Activated T-cell treated with anti-CD3 and anti-CD28 coated beads, Interleukin-2, amount 50 U/mL, for 24 hours (primary cell): ENCODE results near the gene EVPL.
"Not testable (repeated sequence)": the region's sequence is repeated elsewhere in the genome, so short reads cannot be mapped to it uniquely, and the experiment has no call there.

ENCODE experiments used
- DNase-seq: peaks from one replicate; pipeline ENCODE4 v3.0.0-alpha.2; 2020
- H3K27ac Mint-ChIP-seq: 2 replicates; pipeline ENCODE4 v1.8.0; 2020; ENCODE audit warnings: mild to moderate bottlenecking, mixed read lengths
- H3K27me3 Mint-ChIP-seq: 2 replicates; pipeline ENCODE4 v1.8.0; 2020; ENCODE audit warnings: mixed read lengths
- H3K36me3 Mint-ChIP-seq: 2 replicates; pipeline ENCODE4 v1.8.0; 2020; ENCODE audit warnings: low read depth, mixed read lengths
- H3K4me1 Mint-ChIP-seq: 2 replicates; pipeline ENCODE4 v1.8.0; 2020; ENCODE audit warnings: low read depth, mixed read lengths
- H3K4me3 Mint-ChIP-seq: 2 replicates; pipeline ENCODE4 v1.8.0; 2020; ENCODE audit warnings: mild to moderate bottlenecking, moderate library complexity, mixed read lengths
- H3K9me3 Mint-ChIP-seq: 2 replicates; pipeline ENCODE4 v1.8.0; 2020; ENCODE audit warnings: mixed read lengths

The EVPL gene

GRCh38 chr17:75981019-75981615 lies 46.0 kb downstream of the EVPL start:
- H3K4me3 Mint-ChIP-seq: peak overlapping the region; percentile 97
- no peak for DNase-seq
- no peaks in the 10 kb centered on the region for H3K9me3 Mint-ChIP-seq
- peaks cover 29% of the 10 kb centered on the region for H3K36me3 Mint-ChIP-seq
- peaks cover 38% of the 10 kb centered on the region for H3K4me1 Mint-ChIP-seq
- no peaks in the 10 kb centered on the region for H3K27me3 Mint-ChIP-seq
- peak overlapping the region; percentile 99 for H3K27ac Mint-ChIP-seq

DNA sequence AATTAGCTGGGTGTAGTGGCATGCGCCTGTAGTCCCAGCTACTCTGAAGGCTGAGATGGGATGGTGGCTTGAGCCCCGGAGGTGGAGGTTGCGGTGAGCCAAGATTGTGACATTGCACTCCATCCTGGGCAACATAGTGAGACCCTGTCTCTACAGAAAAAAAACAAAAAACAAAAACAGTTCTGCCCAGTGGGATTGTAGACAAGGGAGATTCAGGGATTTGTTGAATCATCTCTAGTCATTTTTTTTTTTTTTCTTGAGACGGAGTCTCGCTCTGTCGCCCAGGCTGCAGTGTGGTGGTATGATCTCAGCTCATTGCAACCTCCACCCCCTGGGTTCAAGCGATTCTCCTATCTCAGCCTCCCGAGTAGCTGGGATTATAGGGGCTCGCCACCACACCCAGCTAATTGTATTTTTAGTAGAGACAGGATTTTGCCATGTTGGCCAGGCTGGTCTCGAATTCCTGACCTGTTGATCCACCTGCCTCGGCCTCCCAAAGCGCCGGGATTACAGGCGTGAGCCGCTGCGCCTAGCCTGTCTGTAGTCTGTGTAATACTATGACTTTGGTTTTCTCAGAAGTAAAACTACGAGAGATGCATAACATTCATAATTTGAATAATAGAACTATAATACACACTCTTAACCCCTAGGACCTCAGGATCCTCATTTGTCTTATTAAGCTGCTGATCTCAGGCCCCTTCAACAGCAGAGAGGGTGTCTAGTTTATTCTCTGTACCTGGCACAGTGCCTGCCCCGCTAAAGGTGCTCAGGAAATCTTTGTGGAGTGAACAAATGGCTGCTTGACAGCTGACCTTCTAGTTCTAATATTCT lies 46.7 kb downstream of the EVPL start:
- peaks cover 29% of the 10 kb centered on the region for H3K36me3 Mint-ChIP-seq
- no peaks in the 10 kb centered on the region for H3K9me3 Mint-ChIP-seq
- peak overlapping the region; percentile 99 for H3K27ac Mint-ChIP-seq
- no peak for DNase-seq
- no peaks in the 10 kb centered on the region for H3K27me3 Mint-ChIP-seq
- H3K4me3 Mint-ChIP-seq: peak overlapping the region; percentile 97
- peaks cover 45% of the 10 kb centered on the region for H3K4me1 Mint-ChIP-seq

DNA sequence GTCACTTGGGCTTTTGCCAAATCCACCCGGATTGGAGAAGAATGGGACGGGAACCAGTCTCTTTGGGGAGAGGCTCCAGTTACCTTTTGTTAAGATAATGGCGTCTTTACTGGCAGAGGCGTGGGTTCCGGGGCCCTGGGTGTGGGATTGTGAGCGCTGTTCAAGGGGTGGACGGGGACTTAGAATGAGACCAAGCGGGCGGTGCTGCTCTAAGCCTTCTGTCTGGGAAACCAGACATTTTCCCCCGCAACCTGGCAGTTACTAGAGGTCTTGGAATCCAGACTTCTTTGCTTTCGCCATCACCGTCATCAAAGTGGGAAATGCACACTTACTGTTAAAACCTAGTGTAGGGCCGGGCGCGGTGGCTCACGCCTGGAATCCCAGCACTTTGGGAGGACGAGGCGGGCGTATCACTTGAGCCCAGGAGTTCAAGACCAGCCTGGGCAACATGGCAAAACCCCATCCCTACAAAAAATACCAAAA lies 47.4 kb downstream of the EVPL start:
- DNase-seq: no peak
- no peaks in the 10 kb centered on the region for H3K9me3 Mint-ChIP-seq
- no peaks in the 10 kb centered on the region for H3K27me3 Mint-ChIP-seq
- H3K36me3 Mint-ChIP-seq: peaks cover 29% of the 10 kb centered on the region
- H3K4me3 Mint-ChIP-seq: peak overlapping the region; percentile 97
- H3K27ac Mint-ChIP-seq: peak overlapping the region; percentile 99
- peaks cover 45% of the 10 kb centered on the region for H3K4me1 Mint-ChIP-seq

DNA sequence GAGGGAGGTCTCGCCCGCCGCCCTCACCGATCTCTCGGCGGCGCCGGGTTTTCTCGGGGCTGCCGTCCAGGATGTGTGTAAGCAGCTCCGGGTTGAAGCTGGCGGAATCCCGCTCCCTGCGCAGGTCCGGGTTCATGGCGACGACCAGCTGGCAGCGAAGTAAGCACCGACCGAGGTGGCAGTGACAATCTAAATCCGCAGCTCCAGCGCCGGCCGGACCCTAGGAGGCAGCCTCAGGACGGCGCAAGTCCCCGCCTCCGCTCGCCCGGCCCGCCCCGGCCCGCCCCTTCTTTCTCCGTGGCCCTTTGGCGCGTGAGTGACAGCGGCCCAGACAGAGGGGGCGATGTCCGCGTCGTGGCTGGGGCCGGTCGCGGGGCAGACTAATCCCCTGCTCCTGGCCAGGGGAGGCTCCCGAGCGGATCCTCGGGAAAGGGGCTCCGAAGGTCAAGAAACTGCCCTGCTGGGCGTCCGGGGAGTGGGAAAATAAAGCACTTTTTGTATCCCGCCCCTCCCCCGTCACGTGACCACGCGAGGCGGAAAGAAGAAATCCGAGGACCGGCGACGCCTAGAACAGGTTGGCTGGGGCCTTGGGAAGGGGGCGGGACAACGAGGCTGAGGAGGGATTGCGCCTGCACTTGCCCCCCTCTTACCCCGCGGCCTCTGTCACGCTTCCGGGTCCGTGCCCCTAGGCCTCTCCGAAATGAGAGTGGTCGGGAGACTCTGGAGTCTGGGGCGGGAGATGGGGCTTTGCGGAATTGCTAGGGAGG lies 48.0 kb downstream of the EVPL start, which contains the start of the genes ACOX1 and TEN1:
ACOX1 (minus strand) TSS at position 229 of the 767 bp plus-strand sequence; CDS start at position 136, 93 bp downstream.
TEN1 (plus strand) TSS at position 303 of the 767 bp plus-strand sequence. CDS start 6,953 bp downstream, outside the sequence.
- peak within 1 kb of the TSS; percentile 97 for H3K4me3 Mint-ChIP-seq
- DNase-seq: peak; percentile 96
- peak within 1 kb of the TSS; percentile 99 for H3K27ac Mint-ChIP-seq
- H3K9me3 Mint-ChIP-seq: no peaks in the 10 kb centered on the region
- peaks cover 29% of the 10 kb centered on the region for H3K36me3 Mint-ChIP-seq
- peaks cover 47% of the 10 kb centered on the region for H3K4me1 Mint-ChIP-seq
- no peaks in the 10 kb centered on the region for H3K27me3 Mint-ChIP-seq

DNA sequence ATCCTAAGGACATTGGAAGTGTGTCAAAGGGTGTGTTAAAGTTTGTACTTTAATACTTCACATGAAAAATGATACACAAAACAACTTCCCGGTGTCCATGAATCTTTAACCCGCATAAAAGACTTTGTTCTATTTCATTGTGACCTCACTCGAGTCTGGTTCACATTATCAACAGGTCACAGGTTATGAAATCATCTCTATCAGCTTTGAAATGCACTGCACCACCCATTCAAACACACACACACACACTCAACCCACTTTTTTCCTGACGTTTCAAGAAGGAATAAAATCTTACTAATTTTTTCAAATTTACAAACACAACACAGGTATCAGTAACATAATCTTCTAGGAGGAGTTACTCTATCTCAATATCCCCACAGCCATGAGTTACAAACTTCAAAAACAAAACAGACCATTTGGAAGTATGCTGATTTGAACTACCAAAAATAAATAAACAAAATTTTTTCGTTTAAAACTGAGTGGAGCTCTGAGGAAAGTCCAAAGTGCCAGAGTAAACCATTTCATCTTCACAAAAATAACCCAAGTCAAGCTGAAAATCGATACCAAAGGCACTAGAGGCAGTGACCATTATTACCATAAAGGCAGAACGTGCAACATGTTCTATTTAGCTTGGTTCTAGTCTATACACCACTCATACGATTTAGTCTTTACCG lies 50.8 kb downstream of the EVPL start:
- H3K27me3 Mint-ChIP-seq: no peaks in the 10 kb centered on the region
- H3K36me3 Mint-ChIP-seq: peaks cover 48% of the 10 kb centered on the region
- H3K4me1 Mint-ChIP-seq: peaks cover 50% of the 10 kb centered on the region
- DNase-seq: no peak
- peak overlapping the region; percentile 55 for H3K27ac Mint-ChIP-seq
- no peaks in the 10 kb centered on the region for H3K9me3 Mint-ChIP-seq
- peak overlapping the region; percentile 41 for H3K4me3 Mint-ChIP-seq

- peaks cover 48% of the 10 kb centered on the region for H3K4me1 Mint-ChIP-seq
- H3K27ac Mint-ChIP-seq: peak overlapping the region; percentile 55
- no peak overlapping the region for H3K4me3 Mint-ChIP-seq
- H3K27me3 Mint-ChIP-seq: no peaks in the 10 kb centered on the region
- peaks cover 51% of the 10 kb centered on the region for H3K36me3 Mint-ChIP-seq
- no peaks in the 10 kb centered on the region for H3K9me3 Mint-ChIP-seq
- DNase-seq: no peak
These were observed 51.3 kb downstream of the EVPL start for GRCh38 chr17:75975757-75976174.

DNA sequence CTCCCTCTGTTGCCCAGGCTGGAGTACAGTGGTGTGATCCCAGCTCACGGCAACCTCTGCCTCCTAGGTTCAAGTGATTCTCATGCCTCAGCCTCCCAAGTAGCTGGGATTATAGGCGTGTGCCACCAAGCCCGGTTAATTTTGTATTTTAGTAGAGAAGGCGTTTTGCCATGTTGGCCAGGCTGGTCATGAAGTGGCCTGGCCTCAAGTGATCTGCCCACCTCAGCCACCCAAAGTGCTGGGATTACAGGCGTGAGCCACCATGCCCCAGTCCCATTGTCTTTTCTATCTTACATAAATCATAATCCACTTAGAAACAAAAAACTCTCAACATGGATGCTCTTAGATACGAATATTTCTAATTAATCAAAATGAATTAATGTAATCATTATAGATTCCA lies 51.9 kb downstream of the EVPL start:
- DNase-seq, H3K4me3 Mint-ChIP-seq, H3K27me3 Mint-ChIP-seq, H3K27ac Mint-ChIP-seq, H3K9me3 Mint-ChIP-seq: not testable (repeated sequence)
- peaks cover 56% of the 10 kb centered on the region for H3K36me3 Mint-ChIP-seq
- peaks cover 48% of the 10 kb centered on the region for H3K4me1 Mint-ChIP-seq

DNA sequence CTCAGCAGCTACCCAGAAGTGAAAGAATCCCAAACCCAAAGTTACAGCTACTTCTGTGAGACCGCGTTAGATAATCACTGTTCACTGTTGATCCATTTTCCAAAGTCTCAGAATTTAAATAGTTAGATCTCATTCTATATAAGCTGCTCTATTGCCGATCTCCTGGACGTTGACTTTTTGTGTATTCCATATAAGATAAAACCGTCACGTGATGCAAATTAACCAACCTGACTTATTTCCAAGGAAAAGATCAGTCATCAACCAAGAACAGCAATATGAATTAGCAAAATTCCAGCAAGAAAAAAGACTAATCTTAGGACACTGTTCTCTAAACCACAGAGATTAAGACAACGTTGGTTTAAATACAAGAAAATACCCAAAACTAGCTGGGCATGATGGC lies 56.5 kb downstream of the EVPL start:
- Mint-ChIP-seq H3K9me3 (no peaks in the 10 kb centered on the region), H3K4me3 (no peak overlapping the region), H3K36me3 (peaks cover 37% of the 10 kb centered on the region), H3K27ac (no peak overlapping the region), H3K27me3 (no peaks in the 10 kb centered on the region), H3K4me1 (peaks cover 24% of the 10 kb centered on the region)
- no peak for DNase-seq

- H3K27me3 Mint-ChIP-seq: no peaks in the 10 kb centered on the region
- no peak overlapping the region for H3K4me3 Mint-ChIP-seq
- H3K4me1 Mint-ChIP-seq: peaks cover 21% of the 10 kb centered on the region
- H3K9me3 Mint-ChIP-seq: no peaks in the 10 kb centered on the region
- H3K36me3 Mint-ChIP-seq: peaks cover 37% of the 10 kb centered on the region
- no peak for DNase-seq
- no peak overlapping the region for H3K27ac Mint-ChIP-seq
These were observed 57.0 kb downstream of the EVPL start for GRCh38 chr17:75970011-75970523.

DNA sequence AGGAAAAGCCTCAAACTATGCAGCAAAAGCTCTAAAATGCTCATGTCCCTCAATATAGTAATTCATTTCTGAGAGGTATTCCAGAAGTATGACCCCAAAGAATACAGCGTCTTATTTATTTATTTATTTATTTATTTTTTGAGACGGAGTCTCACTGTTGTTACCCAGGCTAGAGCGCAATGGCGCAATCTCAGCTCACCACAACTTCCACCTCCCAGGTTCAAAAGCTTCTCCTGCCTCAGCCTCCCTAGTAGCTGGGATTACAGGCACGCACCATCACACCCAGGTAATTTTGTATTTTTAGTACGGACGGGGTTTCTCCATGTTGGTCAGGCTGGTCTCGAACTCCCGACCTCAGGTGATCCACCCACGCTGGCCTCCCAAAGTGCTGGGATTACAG lies 58.1 kb downstream of the EVPL start:
- DNase-seq, H3K9me3 Mint-ChIP-seq, H3K4me3 Mint-ChIP-seq, H3K27me3 Mint-ChIP-seq, H3K27ac Mint-ChIP-seq: not testable (repeated sequence)
- peaks cover 22% of the 10 kb centered on the region for H3K4me1 Mint-ChIP-seq
- H3K36me3 Mint-ChIP-seq: peaks cover 42% of the 10 kb centered on the region

DNA sequence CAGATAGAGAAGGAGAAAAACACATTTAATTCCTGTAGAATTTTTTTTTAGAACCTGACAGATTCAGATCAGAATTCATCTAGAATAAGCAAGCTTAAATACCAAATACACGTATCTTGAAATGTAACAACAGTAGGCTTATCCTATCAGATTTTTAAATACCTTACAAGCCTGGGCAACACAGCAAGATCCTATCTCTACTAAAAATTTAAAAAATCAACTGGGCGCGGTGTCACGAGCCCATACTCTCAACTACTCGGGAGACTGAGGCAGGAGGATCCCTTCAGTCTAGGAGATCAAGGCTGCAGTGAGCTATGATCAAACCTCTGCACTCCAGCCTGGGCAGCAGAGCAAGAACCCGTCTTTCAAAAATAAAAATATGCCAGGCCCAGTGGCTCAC lies 61.6 kb downstream of the EVPL start:
- no peaks in the 10 kb centered on the region for H3K27me3 Mint-ChIP-seq
- DNase-seq: no peak
- H3K4me1 Mint-ChIP-seq: peaks cover 15% of the 10 kb centered on the region
- no peak overlapping the region for H3K27ac Mint-ChIP-seq
- no peaks in the 10 kb centered on the region for H3K9me3 Mint-ChIP-seq
- H3K36me3 Mint-ChIP-seq: peaks cover 25% of the 10 kb centered on the region
- H3K4me3 Mint-ChIP-seq: no peak overlapping the region

DNA sequence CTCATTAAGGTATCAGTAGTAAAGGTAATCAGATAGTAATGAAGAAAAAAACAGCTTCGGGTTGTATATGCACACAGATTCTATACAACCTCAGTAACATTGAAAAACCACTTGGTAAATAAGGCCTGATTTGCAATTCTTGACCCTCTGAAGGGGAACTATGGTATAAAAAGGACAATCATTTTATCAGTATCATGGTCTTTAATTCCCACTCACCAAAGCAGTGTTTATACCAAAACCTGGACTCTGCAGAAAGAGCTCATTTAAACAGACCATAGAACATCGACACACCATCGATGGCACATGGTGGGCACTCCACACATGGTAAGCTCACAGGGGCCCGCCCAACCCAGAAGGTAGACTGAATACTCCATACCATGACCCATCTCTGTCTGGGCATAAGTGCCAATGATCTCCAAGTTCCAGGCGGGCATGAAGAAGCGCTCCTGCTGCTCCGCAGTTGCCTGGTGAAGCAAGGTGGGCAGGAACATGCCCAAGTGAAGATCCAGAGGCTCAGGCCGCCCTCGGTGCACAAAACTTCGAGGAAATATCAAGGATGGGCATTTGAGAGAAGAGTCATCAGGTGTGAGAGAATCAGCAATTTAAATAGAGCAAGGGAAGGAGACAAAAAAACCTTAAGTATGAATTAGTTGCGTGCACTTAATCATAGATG lies 67.1 kb downstream of the EVPL start:
- peaks cover 8% of the 10 kb centered on the region for H3K4me1 Mint-ChIP-seq
- DNase-seq: no peak
- H3K27me3 Mint-ChIP-seq: no peaks in the 10 kb centered on the region
- peaks cover 42% of the 10 kb centered on the region for H3K36me3 Mint-ChIP-seq
- H3K27ac Mint-ChIP-seq: no peak overlapping the region
- no peaks in the 10 kb centered on the region for H3K9me3 Mint-ChIP-seq
- H3K4me3 Mint-ChIP-seq: no peak overlapping the region

GRCh38 chr17:75959051-75959838 lies 67.9 kb downstream of the EVPL start:
- DNase-seq: no peak
- H3K4me3 Mint-ChIP-seq: no peak overlapping the region
- peaks cover 6% of the 10 kb centered on the region for H3K4me1 Mint-ChIP-seq
- H3K27me3 Mint-ChIP-seq: no peaks in the 10 kb centered on the region
- H3K27ac Mint-ChIP-seq: no peak overlapping the region
- no peaks in the 10 kb centered on the region for H3K9me3 Mint-ChIP-seq
- peaks cover 41% of the 10 kb centered on the region for H3K36me3 Mint-ChIP-seq
